Activated gamma-delta T cell treated with Interleukin-2 at 50 U/mL for 16 hours (primary cell): ENCODE results near the gene GATAD2B.
"Not testable (repeated sequence)": the region's sequence is repeated elsewhere in the genome, so short reads cannot be mapped to it uniquely, and the experiment has no call there.

Source experiments
- DNase-seq: peaks from one replicate; pipeline ENCODE4 v3.0.0-alpha.2; 2020

The GATAD2B gene

GRCh38 chr1:153882296-153882912 lies 40.4 kb downstream of the GATAD2B start:
- no peak for DNase-seq

GRCh38 chr1:153881751-153882150 lies 41.0 kb downstream of the GATAD2B start:
- no peak for DNase-seq

- DNase-seq, result peak; percentile 21
Measured at GRCh38 chr1:153880962-153881361, 41.8 kb downstream of the GATAD2B start.

- no peak for DNase-seq
Measured at GRCh38 chr1:153880024-153880423, 42.7 kb downstream of the GATAD2B start.

- DNase-seq, result no peak
Measured at GRCh38 chr1:153877112-153877511, 45.7 kb downstream of the GATAD2B start.

- DNase-seq, result no peak
Measured at GRCh38 chr1:153872934-153873333, 49.8 kb downstream of the GATAD2B start.

- no peak for DNase-seq
Measured at GRCh38 chr1:153872331-153872730, 50.4 kb downstream of the GATAD2B start.

- DNase-seq, result no peak
Measured at GRCh38 chr1:153869486-153869885, 53.3 kb downstream of the GATAD2B start.

- DNase-seq, result no peak
Measured at GRCh38 chr1:153866045-153866850, 56.5 kb downstream of the GATAD2B start.

- no peak for DNase-seq
Measured at GRCh38 chr1:153860285-153860684, 62.5 kb downstream of the GATAD2B start.

- no peak for DNase-seq
Measured at GRCh38 chr1:153857505-153857904, 65.3 kb downstream of the GATAD2B start.

- DNase-seq, result no peak
Measured at GRCh38 chr1:153856763-153857162, 66.0 kb downstream of the GATAD2B start.

- DNase-seq, result no peak
Measured at GRCh38 chr1:153852170-153852569, 70.6 kb downstream of the GATAD2B start.

- no peak for DNase-seq
Measured at GRCh38 chr1:153849487-153850185, 73.1 kb downstream of the GATAD2B start.

GRCh38 chr1:153848805-153849204 lies 74.0 kb downstream of the GATAD2B start:
- DNase-seq, result no peak

GRCh38 chr1:153845158-153845557 lies 77.6 kb downstream of the GATAD2B start:
- DNase-seq, result no peak

- DNase-seq, result not testable (repeated sequence)
Measured at GRCh38 chr1:153844349-153844748, 78.4 kb downstream of the GATAD2B start.

GRCh38 chr1:153842006-153842471 lies 80.7 kb downstream of the GATAD2B start:
- no peak for DNase-seq

- DNase-seq, result no peak
Measured at GRCh38 chr1:153841463-153841994, 81.2 kb downstream of the GATAD2B start.

GRCh38 chr1:153840774-153841173 lies 82.0 kb downstream of the GATAD2B start:
- DNase-seq, result not testable (repeated sequence)

- DNase-seq, result not testable (repeated sequence)
Measured at GRCh38 chr1:153833968-153834367, 88.8 kb downstream of the GATAD2B start.

- DNase-seq, result no peak
Measured at GRCh38 chr1:153833171-153833570, 89.6 kb downstream of the GATAD2B start.

- no peak for DNase-seq
Measured at GRCh38 chr1:153832293-153832692, 90.5 kb downstream of the GATAD2B start.
